ENCODE results near the gene TECPR2.

DNA sequence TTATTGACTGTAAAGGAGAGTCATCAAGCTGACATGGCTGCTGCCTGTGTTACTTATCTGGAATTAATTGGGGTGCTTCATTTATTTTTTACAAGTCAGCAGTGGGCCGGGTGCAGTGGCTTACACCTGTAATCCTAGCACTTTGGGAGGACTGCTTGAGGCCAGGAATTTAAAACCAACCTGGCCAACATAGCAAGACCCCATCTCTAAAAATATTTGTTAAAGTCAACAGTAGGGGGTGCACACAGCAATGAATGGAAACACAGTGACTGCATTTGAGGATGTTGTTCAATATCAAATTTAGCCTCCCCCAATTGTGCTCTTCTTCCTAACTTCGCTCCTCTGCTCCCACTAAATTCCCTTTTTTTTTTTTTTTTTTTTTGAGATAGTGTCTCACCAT lies 94.8 kb downstream of the TECPR2 start:
- TF ChIP-seq POLR2AphosphoS5 (IDR thresholded peaks at IDR 0.05; ENCODE audit: low read depth, low read length), result no peak
- no peak for TF ChIP-seq FOXP2 (optimal IDR thresholded peaks at IDR 0.05; ENCODE audit: borderline replicate concordance, extremely low read depth, extremely low read length, insufficient read depth)
- TF ChIP-seq, protein P1, sequence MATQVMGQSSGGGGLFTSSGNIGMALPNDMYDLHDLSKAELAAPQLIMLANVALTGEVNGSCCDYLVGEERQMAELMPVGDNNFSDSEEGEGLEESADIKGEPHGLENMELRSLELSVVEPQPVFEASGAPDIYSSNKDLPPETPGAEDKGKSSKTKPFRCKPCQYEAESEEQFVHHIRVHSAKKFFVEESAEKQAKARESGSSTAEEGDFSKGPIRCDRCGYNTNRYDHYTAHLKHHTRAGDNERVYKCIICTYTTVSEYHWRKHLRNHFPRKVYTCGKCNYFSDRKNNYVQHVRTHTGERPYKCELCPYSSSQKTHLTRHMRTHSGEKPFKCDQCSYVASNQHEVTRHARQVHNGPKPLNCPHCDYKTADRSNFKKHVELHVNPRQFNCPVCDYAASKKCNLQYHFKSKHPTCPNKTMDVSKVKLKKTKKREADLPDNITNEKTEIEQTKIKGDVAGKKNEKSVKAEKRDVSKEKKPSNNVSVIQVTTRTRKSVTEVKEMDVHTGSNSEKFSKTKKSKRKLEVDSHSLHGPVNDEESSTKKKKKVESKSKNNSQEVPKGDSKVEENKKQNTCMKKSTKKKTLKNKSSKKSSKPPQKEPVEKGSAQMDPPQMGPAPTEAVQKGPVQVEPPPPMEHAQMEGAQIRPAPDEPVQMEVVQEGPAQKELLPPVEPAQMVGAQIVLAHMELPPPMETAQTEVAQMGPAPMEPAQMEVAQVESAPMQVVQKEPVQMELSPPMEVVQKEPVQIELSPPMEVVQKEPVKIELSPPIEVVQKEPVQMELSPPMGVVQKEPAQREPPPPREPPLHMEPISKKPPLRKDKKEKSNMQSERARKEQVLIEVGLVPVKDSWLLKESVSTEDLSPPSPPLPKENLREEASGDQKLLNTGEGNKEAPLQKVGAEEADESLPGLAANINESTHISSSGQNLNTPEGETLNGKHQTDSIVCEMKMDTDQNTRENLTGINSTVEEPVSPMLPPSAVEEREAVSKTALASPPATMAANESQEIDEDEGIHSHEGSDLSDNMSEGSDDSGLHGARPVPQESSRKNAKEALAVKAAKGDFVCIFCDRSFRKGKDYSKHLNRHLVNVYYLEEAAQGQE (IDR thresholded peaks at IDR 0.05; ENCODE audit: insufficient read depth in 1 of 2, low read depth in 2 of 2, low read length in 2 of 2), result no peak
- no peak for TF ChIP-seq TAF1 (IDR thresholded peaks at IDR 0.05; ENCODE audit: borderline replicate concordance, insufficient read depth, low read length)
- TF ChIP-seq SIN3A (IDR thresholded peaks at IDR 0.05; ENCODE audit: borderline replicate concordance, insufficient read depth, low read length), result no peak
